NCI-H1105 (cell line): Measurements from ENCODE around the gene PDE8B.
"Not testable (repeated sequence)": the region's sequence is repeated elsewhere in the genome, so short reads cannot be mapped to it uniquely, and the experiment has no call there.

Source experiments
- DNase-seq: peaks from one replicate; lab custom pipeline; 2025; lab: John Stamatoyannopoulos, UW

The PDE8B gene

DNA sequence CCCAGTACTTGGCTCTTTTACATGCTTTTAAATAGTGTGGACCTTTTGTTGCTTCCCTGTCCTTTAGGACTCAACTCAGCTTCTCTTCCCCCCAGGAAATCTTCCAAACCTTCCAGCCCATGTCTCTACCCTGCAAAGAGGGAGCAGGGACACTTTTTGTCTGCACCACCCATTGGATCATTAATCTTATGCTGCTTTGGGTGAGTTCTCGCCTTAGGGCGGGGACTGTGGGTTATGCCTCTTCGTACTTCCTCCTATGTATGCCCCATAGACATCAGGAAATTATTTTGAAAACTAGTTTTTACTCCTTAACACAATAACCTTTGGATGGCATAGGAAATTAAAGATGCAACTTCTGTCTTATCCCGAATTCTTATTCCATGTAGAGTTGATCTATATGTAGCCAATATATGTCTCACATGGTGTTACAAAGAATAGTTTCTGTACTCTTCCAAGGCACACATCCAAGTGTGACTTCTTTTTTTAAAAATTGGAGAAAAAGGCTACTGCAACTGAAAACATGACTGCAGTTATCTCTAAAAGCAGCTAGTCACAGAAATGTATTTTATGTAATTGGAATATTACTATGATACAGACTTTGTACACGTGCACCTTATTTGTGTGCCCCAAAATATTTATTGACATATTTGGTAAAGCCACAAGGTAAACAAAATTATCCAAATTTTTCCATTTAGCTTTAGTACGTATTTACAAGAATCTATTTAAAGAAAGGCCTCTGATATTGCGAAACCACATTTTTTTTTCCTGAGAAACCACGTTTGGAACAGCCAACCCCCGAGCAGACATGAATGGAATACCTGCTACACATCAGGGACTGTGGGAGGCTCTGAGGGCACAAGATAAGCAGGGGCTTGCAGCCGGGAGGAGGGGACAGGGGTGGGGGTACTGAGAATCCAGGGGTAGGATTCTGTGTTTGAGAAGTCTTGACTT, 148.1 kb downstream of the PDE8B start:
- no peak for DNase-seq

DNA sequence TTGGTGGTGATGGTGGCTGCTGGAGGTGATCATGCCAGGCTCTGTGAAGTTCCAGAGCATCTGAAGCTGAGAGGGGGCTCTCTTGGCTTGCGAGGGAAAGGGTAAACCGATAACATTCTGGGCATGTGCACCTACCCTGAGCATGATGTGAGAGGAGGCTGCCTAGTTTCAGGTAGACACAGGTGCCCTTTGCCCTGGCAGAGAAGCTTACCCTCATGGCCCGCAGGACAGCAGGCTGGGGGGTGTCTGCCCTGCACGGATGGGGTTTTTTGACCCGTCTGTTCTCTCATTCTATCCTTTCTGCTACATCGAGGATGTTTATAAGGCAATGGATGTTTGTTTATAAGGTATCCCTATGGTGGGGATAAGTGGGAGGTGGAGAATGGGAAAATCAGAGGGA, 148.8 kb downstream of the PDE8B start:
- DNase-seq: no peak

DNA sequence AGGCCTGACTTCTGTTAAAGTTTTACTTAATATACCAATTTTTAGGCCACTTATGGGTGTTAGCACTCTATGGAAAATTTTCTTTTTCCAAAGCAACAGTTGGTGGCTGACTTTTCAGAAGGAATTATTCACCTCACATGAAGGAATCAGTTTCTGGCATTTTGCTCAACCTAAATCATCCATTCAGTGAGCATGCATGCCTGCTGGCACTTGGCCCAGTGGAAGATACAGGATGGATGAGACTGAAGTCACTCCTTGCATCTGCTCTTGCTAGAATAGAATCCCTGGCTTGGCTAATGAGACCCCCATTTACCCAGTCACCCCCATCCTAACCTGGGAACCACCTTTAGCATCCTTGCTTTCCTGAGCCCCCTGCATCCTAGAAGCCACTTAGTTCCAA, 149.9 kb downstream of the PDE8B start:
- no peak for DNase-seq

DNA sequence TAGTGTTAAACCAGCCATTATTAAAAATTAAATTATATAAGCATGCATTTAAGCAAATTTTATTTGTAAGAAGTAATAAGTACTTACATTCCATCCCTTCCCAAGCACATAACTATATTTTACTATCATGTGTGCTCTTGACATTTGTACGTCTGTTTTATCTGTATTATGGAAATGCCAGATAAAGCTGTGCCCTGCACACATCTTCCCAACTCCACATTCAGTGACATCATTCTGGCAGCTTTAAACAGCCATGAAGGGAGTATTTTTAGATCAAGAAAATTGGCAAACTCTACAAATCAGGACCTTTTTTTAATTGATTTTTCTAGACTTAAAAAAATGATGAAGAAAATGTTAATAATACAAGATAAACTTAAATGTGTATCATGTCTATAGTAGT, 150.5 kb downstream of the PDE8B start:
- no peak for DNase-seq

DNA sequence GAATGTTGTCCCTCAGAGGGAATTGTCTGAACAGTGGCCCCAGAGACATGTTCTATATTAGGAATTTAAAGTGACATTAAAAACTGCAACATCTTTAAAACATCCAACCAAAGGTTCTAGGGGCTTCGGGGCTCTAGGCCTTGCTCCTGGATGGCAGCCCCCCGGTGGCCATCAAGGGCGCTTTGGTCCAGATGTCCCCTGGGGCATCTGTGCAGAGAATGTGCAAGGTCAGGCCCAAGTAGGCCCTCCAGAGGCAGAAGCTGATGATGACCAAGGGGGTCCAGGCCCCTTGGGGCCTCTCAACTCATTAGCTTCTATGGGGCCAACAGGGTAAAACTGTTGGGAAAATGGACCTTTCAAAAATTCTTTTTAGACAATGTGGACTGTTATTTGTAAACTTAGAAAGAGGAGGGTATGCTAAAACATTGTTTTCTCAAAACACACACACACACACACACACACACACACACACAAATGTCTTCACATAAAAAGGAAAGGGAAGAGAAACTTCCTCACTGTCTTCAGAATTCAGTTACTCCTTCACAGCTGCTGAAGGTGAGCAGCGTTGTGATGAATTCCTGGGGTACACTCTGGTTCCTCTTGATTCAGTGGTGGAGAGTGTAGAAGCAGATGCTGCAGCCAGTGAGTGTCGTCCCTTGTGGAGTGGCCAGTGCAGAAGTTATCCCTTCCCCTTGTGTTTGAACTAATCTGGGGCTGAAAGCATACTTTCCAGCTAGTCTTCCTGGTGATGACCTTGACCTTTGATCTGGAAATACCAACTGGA, 156.4 kb downstream of the PDE8B start:
- DNase-seq: no peak

DNA sequence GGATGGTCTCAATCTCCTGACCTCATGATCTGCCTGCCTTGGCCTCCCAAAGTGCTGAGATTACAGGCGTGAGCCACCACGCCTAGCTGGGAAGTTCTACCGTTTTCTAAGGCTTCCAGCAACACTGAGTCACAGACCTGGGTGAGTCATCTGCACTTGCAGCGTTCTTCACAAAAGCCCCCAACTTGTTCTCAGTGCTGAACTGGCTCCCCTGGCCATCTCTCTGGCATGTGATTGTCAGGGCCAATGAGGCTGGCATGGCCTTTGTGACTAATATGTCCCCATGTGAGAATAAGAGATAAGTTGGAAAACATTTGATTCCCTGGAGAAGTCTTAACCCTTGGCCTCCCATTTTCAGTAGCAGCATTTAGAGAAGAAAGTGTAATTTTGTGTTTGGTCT, 157.3 kb downstream of the PDE8B start:
- no peak for DNase-seq

DNA sequence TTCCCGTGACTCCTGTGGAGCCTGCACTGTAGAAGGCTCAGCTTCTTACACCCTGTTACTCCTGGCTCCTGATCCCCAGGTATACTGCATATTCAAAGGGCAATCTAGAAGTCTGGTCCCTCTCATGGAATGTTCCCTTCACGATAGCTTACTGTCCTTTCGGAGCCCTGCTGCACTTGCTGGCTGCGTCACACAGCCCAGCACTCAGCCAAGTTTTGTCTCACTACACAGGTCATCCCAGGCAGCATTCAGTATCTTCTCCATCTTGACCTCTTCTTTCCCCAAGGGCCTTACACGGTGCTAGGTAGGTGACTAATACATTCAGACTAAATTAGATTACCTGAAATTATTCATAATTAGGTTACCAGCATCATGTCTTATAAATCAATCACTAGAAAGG, 157.9 kb downstream of the PDE8B start:
- no peak for DNase-seq

DNA sequence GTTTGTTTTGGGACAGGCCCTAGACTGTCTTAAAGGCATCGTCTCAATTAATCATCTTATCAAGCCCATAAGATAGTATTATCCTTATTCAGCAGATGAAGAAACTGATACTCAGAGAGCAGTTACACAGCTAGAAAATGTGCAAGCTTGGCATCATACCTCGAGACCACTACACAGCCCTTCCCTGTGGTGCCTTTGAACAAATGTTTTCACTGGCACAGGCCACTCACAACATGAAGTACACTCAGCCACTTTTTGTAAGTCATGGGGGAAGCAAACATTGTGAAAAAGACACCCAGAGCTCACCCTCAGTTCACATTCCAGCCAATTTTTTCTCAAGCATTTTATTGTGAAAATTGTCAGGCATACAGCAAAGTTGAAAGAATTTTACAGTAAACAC, 159.1 kb downstream of the PDE8B start:
- no peak for DNase-seq

DNA sequence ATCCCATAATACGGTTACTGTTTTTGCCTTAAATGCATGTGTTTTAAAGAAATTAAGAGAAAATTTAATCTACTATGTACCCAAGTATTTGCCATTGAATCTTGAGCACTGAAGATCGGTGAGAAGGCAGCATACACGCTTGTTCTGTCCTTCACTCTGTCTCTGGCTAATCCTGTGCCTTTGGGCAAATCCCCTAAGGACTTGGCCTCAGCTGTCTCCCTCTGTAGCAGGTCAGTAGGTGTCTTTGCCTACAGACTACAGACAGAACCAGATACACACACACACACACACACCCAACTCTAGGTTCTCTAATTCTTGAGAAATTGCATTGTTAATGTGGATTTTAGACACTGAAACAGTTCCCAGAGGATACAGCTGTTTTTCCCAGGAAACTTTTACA, 164.2 kb downstream of the PDE8B start:
- DNase-seq: no peak

DNA sequence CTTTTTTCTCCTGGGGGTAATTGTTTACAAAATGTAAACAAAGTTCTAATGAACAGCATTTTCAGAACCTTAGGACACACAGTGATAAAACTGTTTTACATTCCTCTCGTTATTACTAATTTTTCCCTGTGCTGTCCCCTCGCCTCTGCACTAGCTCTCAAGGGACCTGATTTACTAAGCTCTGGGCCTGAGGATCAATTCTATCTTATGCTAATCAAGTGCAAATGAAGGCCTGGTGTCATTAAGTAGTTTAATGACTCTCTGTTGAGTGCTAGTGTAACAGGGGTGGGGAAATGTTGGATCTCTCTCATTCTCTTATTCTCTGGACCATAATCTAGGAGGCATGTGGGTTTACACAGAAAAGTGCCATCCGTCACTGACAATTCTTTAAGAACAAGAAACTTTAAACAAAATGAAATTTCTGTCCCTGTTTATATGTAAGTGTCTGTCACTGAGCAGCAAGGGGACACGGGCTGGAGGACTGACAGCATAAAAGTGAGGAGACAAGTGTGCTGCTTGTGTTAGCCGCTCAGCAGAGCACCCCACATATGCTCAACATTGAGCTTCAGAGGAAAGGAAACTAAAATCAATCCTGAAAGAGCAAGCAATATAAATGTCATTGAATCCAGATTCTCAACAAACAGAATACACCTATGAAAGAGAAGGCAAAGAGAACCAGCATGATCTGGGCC, 166.3 kb downstream of the PDE8B start:
- no peak for DNase-seq

DNA sequence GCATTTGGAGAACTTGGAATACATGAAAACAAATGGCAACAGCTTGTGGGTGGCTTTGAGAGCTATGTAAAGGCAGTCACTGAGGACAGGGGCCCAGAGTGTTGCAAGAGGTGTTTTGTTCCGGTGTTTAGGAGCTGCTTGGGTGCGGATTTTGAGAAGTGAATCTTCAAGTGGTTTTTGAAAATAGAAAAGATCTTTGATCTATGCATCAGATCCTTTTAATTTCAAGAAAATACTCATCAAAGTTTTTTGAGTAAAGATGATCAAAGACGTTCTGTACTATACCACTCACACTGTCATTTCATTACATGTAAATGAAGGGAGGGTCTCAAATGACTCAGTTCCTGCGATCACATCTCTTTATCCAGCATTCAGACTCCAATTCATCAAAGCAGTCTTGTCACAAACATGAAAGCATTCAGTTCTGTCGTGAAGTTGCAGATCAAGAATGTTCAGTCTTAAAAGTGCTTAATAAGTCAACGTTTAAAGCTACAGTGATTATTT, 169.1 kb downstream of the PDE8B start:
- no peak for DNase-seq

DNA sequence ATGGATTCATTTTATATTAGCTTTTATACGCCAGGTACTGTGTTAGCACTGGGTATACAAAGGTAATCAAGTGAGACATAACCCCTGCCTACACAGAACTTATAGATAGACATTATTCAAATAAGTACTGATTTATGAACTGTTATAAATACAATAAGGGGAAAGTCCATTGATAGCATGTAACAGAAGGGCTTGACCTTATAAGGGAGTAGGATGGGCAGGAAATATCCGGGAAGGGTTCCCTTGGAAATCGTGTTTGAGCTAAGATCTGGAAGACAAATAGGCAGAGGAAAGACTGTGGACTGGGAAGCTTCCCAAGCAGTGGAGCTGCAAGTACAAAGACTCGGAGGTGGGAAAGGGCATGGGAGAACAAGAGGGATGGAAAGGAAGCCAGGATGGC, 170.2 kb downstream of the PDE8B start:
- no peak for DNase-seq

DNA sequence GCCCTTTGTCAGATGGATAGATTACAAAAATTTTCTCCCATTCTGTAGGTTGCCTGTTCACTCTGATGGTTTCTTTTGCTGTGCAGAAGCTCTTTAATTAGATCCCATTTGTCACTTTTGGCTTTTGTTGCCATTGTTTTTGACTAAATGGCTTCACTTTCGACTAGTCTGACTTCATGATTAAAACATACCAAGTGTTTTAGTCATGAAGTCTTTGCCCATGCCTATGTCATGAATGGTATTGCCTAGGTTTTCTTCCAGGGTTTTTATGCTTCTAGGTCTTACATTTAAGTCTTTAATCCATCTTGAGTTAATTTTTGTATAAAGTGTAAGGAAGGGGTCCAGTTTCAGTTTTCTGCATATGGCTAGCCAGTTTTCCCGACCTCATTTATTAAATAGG, 172.9 kb downstream of the PDE8B start:
- DNase-seq: not testable (repeated sequence)

DNA sequence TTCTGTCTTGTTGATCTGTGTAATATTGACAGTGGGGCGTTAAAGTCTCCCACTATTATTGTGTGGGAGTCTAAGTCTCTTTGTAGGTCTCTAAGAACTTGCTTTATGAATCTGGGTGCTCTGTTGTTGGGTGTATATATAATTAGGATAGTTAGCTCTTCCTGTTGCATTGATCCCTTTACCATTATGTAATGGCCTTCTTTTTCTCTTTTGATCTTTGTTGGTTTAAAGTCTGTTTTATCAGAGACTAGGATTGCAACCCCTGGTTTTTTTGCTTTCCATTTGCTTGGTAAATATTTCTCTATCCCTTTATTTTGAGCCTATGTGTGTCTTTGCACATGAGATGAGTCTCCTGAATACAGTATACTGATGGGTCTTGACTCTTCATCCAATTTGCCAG, 175.9 kb downstream of the PDE8B start:
- DNase-seq: not testable (repeated sequence)

DNA sequence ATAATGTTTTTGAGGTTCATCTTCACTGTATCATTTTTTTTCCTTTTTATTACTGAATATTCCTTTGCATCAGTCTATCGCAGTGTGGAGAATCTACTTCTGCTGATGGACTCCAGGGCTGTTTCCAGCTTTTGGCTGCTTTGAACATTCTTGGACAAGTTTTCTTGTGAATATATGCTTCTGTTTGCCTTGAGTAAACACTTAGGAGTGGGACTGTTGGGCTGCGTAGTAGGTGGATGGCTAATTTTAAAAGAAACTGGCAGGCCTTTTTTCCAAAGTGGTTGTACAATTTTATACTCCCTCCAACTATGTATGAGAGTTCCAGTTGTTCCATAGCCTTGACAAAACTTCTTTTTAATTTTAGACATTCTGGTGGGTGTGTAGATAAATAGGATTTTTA, 179.3 kb downstream of the PDE8B start:
- no peak for DNase-seq

DNA sequence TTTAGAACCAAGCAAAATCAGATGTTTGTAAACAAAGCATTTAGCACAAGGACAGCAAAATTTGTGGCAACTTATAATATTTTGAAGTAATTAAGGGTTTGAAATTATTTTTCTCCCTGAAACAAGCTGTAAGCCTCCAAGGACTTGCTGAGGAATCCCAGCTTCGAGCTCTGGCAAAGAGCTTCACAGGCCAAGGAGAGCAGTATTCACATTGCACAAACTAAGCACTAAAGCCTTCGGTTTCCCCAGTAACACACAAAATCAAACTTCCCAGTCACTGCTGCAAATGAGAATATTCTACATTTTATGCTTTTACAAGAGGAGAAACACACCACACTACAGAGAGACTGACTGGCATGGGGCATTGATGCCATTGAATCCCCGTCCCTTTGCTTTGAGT, 179.7 kb downstream of the PDE8B start:
- no peak for DNase-seq

DNA sequence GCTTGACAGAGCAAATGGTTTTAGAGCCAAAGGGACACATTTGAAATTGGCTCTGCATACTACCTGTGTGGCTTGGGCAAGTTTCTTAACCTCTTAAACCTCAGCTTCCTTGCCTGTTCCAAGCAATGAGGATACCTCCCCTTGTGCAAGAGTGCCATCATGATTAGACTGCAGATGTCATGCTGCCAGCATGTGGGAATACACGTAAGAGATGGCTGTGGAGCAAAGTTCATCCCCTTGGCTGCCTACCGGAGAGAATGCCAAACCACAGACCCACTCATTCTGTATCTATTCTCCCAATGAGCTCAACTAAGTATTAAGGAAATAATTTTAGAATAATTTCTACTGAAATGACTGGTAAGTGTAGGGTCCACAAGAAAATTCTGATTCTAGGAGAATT, 180.3 kb downstream of the PDE8B start:
- no peak for DNase-seq

DNA sequence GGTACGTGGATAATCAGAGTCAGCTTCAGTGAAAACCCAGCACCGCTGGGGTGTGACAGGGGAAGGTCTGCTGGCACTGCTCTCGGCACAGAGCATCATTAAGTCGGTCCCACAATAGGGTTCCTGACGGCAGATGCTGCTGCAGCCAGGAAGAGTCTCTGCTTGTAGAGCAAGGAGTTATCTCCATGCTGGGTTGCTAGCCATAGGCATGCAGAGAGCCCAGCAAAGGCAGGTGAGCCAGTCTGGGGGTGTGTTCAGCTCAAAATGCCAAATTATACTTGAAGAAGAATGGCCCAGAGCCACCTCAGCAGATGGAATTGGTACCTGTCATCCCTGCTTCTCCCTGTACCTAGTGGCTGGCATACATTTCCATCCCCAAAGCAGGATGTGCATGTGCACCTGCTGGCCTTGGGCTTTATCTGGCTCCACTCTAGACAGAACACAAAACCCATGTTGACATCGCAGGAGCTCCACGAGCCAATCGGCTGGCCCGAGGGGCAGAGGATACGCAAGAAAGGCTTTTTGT, 180.8 kb downstream of the PDE8B start:
- DNase-seq: no peak

DNA sequence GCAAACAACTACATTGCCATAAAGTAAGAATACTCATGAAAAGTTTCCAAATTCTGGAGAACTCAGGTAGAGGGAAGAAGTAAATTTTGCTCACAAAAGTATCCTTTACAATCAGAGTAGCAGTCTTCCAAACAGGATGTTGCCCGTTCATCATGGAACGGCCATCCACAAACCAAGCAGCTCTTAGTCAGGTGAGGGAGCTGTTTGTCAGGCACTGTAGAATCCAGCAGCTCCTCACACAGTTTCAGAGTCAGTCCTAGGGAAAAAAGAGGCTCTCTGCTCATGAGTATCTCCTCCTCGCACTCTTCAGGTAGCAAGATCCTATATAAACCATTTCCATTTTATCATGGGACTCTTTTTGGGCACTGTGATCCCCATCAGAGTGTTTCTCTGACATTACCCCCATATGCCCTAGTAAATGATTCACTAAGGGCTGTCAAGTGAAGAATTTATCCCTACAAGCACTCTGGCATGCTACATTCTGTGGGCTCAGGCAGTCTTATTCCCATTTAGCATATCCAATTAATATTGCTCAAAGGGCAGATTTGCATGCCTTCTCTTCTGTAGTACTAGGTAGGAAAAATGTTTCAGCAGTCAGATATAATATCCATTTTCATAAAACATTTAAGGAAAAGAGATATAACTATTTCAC, 183.7 kb downstream of the PDE8B start:
- DNase-seq: no peak

DNA sequence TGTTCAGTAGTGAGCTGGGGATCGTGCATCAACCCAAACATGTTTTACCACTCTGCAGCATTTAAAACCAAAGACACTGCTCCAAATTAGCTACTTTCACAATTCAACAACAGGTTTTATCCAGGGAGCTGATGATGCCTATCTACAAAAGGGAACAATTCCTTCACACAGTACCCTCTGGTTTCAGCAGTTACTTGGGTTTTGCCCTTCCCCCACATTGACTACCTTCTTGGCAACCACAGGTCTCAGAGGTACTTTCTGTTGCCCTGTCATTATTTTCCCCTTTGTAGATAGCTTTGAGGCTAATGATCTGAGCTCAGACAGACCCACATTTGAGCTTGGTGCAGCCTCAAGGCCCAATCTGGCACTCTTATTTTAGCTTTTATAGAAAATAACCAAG, 185.5 kb downstream of the PDE8B start:
- DNase-seq: no peak

DNA sequence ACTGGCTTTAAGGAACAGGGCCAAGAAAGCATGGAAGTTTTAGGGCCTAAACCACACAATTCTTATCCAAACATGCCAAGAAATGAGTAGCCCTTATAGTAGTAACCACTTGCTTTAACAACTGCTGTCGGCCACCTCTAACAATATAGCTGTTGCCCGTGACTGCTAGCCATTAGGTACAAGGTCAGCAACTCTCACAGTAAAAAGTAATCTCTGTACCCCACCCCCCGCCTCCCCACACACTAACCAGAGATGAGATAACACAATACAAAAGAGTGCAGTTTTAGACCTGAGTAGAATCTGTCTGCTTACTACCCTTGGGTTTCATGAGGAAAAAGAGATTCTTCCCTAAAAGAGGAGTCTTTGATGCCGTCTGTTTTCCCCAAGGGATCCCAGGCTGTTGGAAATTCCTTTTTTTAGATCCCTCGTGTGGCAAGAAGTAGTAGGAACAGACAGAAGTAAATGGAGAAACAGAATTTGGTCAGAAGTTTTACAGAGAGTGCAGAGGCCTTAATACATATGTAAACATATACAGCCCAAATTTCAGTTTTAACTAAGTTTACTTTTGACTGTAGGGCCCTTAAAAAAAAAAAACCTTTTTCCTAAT, 187.3 kb downstream of the PDE8B start:
- DNase-seq: no peak
